ENCODE data around the gene PET100.

GRCh38 chr19:7676854-7677253 is 47.3 kb downstream of the PET100 start, which contains the start of gene MCEMP1:
- TF ChIP-seq MXI1 (IDR thresholded peaks at IDR 0.05; ENCODE audit: low read depth, low read length) (no peak), KDM1A (IDR thresholded peaks at IDR 0.05; ENCODE audit: borderline replicate concordance) (no peak), RAD51 (IDR thresholded peaks at IDR 0.05) (no peak), SIN3A (IDR thresholded peaks at IDR 0.05; ENCODE audit: low read depth, low read length) (no peak), CTCF (IDR thresholded peaks at IDR 0.05 in 2 of 3, conservative IDR thresholded peaks at IDR 0.05 in 1 of 3; ENCODE audit: control insufficient read depth in 2 of 3, extremely low read depth in 1 of 3, insufficient read depth in 1 of 3, low read depth in 3 of 3, low read length in 3 of 3) (no peak), FOS (IDR thresholded peaks at IDR 0.05; ENCODE audit: borderline replicate concordance, extremely low read depth, insufficient read length) (no peak), ATF7 (IDR thresholded peaks at IDR 0.05; ENCODE audit: low read depth) (no peak), POLR2A (IDR thresholded peaks at IDR 0.05; ENCODE audit: low read depth, low read length) (no peak), ZNF384 (IDR thresholded peaks at IDR 0.05; ENCODE audit: borderline replicate concordance, low read depth, low read length) (no peak), FOXM1 (IDR thresholded peaks at IDR 0.05; ENCODE audit: low read depth, low read length) (no peak), SUZ12 (IDR thresholded peaks at IDR 0.05; ENCODE audit: unreplicated experiment) (no peak), CEBPB (IDR thresholded peaks at IDR 0.05; ENCODE audit: borderline replicate concordance in 1 of 2, low read depth in 2 of 2, low read length in 2 of 2) (no peak), POLR2AphosphoS5 (IDR thresholded peaks at IDR 0.05; ENCODE audit: low read length) (no peak)
- TF ChIP-seq, protein P1, sequence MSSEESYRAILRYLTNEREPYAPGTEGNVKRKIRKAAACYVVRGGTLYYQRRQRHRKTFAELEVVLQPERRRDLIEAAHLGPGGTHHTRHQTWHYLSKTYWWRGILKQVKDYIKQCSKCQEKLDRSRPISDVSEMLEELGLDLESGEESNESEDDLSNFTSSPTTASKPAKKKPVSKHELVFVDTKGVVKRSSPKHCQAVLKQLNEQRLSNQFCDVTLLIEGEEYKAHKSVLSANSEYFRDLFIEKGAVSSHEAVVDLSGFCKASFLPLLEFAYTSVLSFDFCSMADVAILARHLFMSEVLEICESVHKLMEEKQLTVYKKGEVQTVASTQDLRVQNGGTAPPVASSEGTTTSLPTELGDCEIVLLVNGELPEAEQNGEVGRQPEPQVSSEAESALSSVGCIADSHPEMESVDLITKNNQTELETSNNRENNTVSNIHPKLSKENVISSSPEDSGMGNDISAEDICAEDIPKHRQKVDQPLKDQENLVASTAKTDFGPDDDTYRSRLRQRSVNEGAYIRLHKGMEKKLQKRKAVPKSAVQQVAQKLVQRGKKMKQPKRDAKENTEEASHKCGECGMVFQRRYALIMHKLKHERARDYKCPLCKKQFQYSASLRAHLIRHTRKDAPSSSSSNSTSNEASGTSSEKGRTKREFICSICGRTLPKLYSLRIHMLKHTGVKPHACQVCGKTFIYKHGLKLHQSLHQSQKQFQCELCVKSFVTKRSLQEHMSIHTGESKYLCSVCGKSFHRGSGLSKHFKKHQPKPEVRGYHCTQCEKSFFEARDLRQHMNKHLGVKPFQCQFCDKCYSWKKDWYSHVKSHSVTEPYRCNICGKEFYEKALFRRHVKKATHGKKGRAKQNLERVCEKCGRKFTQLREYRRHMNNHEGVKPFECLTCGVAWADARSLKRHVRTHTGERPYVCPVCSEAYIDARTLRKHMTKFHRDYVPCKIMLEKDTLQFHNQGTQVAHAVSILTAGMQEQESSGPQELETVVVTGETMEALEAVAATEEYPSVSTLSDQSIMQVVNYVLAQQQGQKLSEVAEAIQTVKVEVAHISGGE (CRISPR knock-in tag; IDR thresholded peaks at IDR 0.05), result no peak

Measured in GM12878 (cell line).